ENCODE results near the gene DHX15.

DHX15 gene

GRCh38 chr4:24582235-24582832 lies 2.0 kb downstream of the DHX15 start:
- Histone ChIP-seq H3K4me3 (ENCODE audit: low read length, poor library complexity, severe bottlenecking) (peak overlapping the region; percentile 88), H3K79me2 (ENCODE audit: insufficient read depth, low read length) (peaks cover 71% of the 10 kb centered on the region), H3F3A (ENCODE audit: low read depth) (no peaks in the 10 kb centered on the region), H3K9ac (ENCODE audit: low read depth, low read length, poor library complexity, severe bottlenecking) (peak overlapping the region; percentile 99), H3K27me3 (ENCODE audit: insufficient read depth, low read length, poor library complexity, severe bottlenecking) (peaks cover 7% of the 10 kb centered on the region), H3K4me2 (ENCODE audit: low read depth, low read length, poor library complexity, severe bottlenecking) (peak overlapping the region; percentile 95), H3K9me2 (replicated peaks; ENCODE audit: low read depth, low read length) (no peaks in the 10 kb centered on the region), H2AFZ (ENCODE audit: low read length) (no peak overlapping the region), H3K36me3 (ENCODE audit: insufficient read depth, low read length) (no peaks in the 10 kb centered on the region), H3K9me3 (ENCODE audit: insufficient read depth, low read depth, low read length) (no peaks in the 10 kb centered on the region), H4K20me1 (ENCODE audit: insufficient read depth, low read length, poor library complexity, severe bottlenecking) (peaks cover 68% of the 10 kb centered on the region), H3K4me1 (ENCODE audit: insufficient read depth, low read length, poor library complexity, severe bottlenecking) (peaks cover 34% of the 10 kb centered on the region)
- TF ChIP-seq EZH2phosphoT487 (IDR thresholded peaks at IDR 0.05; ENCODE audit: borderline replicate concordance) (no peak), CTCF (conservative IDR thresholded peaks at IDR 0.05; ENCODE audit: low read length) (no peak)

GRCh38 chr4:24578364-24578763 lies 6.0 kb downstream of the DHX15 start:
- Histone ChIP-seq H3K4me1 (ENCODE audit: insufficient read depth, low read length, poor library complexity, severe bottlenecking) (peaks cover 53% of the 10 kb centered on the region), H3K36me3 (ENCODE audit: insufficient read depth, low read length) (peaks cover 33% of the 10 kb centered on the region)

GRCh38 chr4:24576276-24576675 lies 8.1 kb downstream of the DHX15 start:
- Histone ChIP-seq H2AFZ (ENCODE audit: low read length) (no peak overlapping the region), H3K79me2 (ENCODE audit: insufficient read depth, low read length) (peaks cover 99% of the 10 kb centered on the region), H3K4me1 (ENCODE audit: insufficient read depth, low read length, poor library complexity, severe bottlenecking) (peaks cover 44% of the 10 kb centered on the region), H3K4me2 (ENCODE audit: low read depth, low read length, poor library complexity, severe bottlenecking) (peak overlapping the region; percentile 95), H3F3A (ENCODE audit: low read depth) (no peaks in the 10 kb centered on the region), H3K9me3 (ENCODE audit: insufficient read depth, low read depth, low read length) (no peaks in the 10 kb centered on the region), H3K27me3 (ENCODE audit: insufficient read depth, low read length, poor library complexity, severe bottlenecking) (no peaks in the 10 kb centered on the region), H3K36me3 (ENCODE audit: insufficient read depth, low read length) (peaks cover 53% of the 10 kb centered on the region), H4K20me1 (ENCODE audit: insufficient read depth, low read length, poor library complexity, severe bottlenecking) (peaks cover 98% of the 10 kb centered on the region), H3K9ac (ENCODE audit: low read depth, low read length, poor library complexity, severe bottlenecking) (no peak overlapping the region), H3K9me2 (replicated peaks; ENCODE audit: low read depth, low read length) (no peaks in the 10 kb centered on the region), H3K4me3 (ENCODE audit: low read length, poor library complexity, severe bottlenecking) (peak overlapping the region; percentile 65)
- TF ChIP-seq EZH2phosphoT487 (IDR thresholded peaks at IDR 0.05; ENCODE audit: borderline replicate concordance), result no peak

More at GRCh38 chr4:24578364-24578763, 6.0 kb downstream of the DHX15 start:
- peak overlapping the region; percentile 65 for H3K4me3 ChIP-seq (ENCODE audit: low read length, poor library complexity, severe bottlenecking)
- peaks cover 98% of the 10 kb centered on the region for H4K20me1 ChIP-seq (ENCODE audit: insufficient read depth, low read length, poor library complexity, severe bottlenecking)
- no peaks in the 10 kb centered on the region for H3K9me3 ChIP-seq (ENCODE audit: insufficient read depth, low read depth, low read length)
- H2AFZ ChIP-seq (ENCODE audit: low read length), result no peak overlapping the region
- H3K27me3 ChIP-seq (ENCODE audit: insufficient read depth, low read length, poor library complexity, severe bottlenecking), result no peaks in the 10 kb centered on the region
- H3K4me2 ChIP-seq (ENCODE audit: low read depth, low read length, poor library complexity, severe bottlenecking), result peak overlapping the region; percentile 95
- TF ChIP-seq EZH2phosphoT487 (IDR thresholded peaks at IDR 0.05; ENCODE audit: borderline replicate concordance) (no peak), CTCF (conservative IDR thresholded peaks at IDR 0.05; ENCODE audit: low read length) (no peak)
- no peaks in the 10 kb centered on the region for H3K9me2 ChIP-seq (replicated peaks; ENCODE audit: low read depth, low read length)
- no peak overlapping the region for H3K9ac ChIP-seq (ENCODE audit: low read depth, low read length, poor library complexity, severe bottlenecking)
- H3F3A ChIP-seq (ENCODE audit: low read depth), result no peaks in the 10 kb centered on the region
- peaks cover 99% of the 10 kb centered on the region for H3K79me2 ChIP-seq (ENCODE audit: insufficient read depth, low read length)

GRCh38 chr4:24574236-24574635 lies 10.1 kb downstream of the DHX15 start:
- peaks cover 72% of the 10 kb centered on the region for H3K36me3 ChIP-seq (ENCODE audit: insufficient read depth, low read length)
- no peak overlapping the region for H3K9ac ChIP-seq (ENCODE audit: low read depth, low read length, poor library complexity, severe bottlenecking)
- H3K27me3 ChIP-seq (ENCODE audit: insufficient read depth, low read length, poor library complexity, severe bottlenecking), result no peaks in the 10 kb centered on the region

More at GRCh38 chr4:24574236-24574635, 10.1 kb downstream of the DHX15 start:
- H3K4me2 ChIP-seq (ENCODE audit: low read depth, low read length, poor library complexity, severe bottlenecking), result peak overlapping the region; percentile 95
- TF ChIP-seq CTCF (conservative IDR thresholded peaks at IDR 0.05; ENCODE audit: low read length), result no peak
- no peak for TF ChIP-seq EZH2phosphoT487 (IDR thresholded peaks at IDR 0.05; ENCODE audit: borderline replicate concordance)
- peaks cover 98% of the 10 kb centered on the region for H4K20me1 ChIP-seq (ENCODE audit: insufficient read depth, low read length, poor library complexity, severe bottlenecking)
- H3F3A ChIP-seq (ENCODE audit: low read depth), result no peaks in the 10 kb centered on the region; the same call in 1 of the 2 replicates
- no peak overlapping the region for H2AFZ ChIP-seq (ENCODE audit: low read length)
- no peaks in the 10 kb centered on the region for H3K9me3 ChIP-seq (ENCODE audit: insufficient read depth, low read depth, low read length)
- H3K79me2 ChIP-seq (ENCODE audit: insufficient read depth, low read length), result peaks cover 99% of the 10 kb centered on the region
- H3K4me3 ChIP-seq (ENCODE audit: low read length, poor library complexity, severe bottlenecking), result peak overlapping the region; percentile 23
- peaks cover 49% of the 10 kb centered on the region for H3K4me1 ChIP-seq (ENCODE audit: insufficient read depth, low read length, poor library complexity, severe bottlenecking)
- H3K9me2 ChIP-seq (replicated peaks; ENCODE audit: low read depth, low read length), result no peaks in the 10 kb centered on the region

Measured in Loucy (cell line).